Midbrain (tissue), 1 donor: Measurements from ENCODE around the gene HSF5.
"Not testable (repeated sequence)": the region's sequence is repeated elsewhere in the genome, so short reads cannot be mapped to it uniquely, and the experiment has no call there.

Source experiments
- DNase-seq: peaks from one replicate; lab custom pipeline; 2025; lab: John Stamatoyannopoulos, UW

HSF5 gene

DNA sequence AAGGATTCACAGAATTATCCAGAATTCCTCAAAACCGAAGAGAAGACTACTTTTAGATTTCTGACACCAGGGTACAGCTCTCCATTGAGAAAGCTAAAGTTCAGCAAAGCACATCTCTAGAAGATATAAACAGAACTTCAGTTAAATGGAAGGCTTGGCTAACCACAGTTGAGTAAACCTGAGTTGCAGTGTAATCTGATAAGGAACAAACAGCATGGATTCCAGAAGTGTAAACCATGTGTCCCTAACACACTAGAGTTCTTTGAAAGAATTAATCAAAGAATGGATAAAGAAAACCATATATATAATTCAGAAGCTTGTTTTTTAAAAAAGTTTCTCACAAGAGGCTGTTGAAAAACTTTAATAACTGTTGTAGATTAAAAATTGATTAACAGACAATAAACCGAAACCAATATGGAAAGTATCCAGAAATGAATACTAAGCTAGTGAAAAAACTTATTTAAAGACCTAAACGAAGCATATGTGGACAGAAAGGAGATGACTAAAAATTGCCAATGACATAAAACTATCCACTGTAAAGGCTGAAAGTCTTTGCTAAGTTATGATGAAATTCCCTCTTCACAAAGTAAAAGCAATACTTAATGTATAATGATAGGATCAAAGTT is 75.1 kb downstream of the HSF5 start:
- DNase-seq: no peak

DNA sequence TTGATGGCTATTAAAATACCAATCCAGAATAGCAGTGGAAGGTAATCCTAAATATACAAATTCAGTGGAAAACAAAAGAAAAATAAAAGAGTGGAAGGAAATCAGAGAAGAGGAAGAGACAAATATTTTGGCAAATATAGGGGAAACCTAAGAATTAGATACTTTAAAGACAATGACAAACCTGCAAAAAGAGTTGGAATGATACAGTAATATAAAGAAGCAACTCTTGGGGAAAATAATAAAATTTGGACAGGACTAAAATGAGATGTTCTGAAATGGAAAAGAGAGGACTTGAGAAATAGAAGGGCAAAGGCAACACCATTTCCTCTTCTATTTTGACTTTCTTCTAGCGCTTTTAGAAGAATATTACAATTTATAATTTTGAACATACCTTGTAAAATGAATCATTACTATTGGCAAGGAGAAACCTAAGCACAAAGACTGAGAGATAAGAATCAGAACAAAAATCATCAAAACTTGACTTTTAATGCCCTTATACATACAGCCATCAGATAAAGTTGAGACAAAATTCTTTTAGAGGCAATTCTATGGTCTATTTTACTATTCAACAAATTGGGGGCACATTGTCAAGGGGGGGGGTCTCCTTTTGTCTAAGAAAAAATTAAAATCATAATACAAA is 76.0 kb downstream of the HSF5 start:
- DNase-seq: no peak

DNA sequence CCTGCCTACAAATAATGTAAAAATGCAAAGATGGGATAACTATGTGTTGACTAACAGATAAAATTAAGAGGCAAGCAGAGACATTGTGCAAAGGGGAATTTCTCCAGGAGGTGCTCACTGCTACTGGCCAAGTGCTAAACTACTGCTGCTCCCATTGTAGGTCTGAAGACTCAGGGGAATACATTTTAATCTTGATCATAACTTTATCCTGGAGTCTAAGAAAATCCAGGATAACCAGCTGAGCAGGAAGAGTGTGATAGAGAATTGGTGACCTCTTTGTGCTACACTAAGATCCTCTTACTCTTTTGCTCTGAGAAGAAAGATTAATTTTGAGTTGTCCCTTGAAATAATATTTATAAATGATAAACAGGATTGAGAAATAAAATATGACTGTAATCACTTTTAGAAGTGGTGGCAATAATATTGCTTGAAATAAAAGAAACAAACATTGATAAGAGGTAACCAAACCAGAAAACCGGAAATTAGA is 76.8 kb downstream of the HSF5 start:
- no peak for DNase-seq

DNA sequence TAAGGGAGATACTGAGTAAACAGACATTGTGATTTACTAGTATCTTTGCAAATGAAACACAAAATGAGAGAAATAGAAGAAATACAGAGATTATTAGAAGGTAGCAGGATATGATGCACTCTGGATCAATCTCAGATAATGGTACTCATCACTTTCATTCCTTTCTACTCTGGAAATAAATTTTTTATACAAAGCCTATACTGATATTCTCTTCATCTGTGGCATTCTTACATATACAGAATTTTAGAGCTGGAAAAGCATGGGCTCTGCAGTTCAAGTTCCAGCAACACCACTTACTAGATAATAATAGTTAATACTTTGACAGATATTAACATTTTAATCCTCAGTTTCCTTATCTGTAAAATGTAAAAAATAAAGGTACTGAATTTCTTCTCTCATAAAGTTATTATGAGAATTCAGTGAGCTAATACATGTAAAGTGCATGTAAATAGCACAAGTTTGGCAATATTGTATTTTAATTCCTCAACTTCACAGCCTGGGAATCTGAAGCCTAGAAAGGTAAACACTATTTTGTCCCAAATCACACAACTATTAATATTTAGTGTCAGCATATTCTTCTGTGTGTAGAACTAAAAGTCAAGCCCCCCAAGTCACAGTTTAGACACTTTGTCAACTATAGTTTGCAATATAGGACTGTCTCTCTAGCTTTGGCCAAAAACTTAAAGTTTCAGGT is 77.3 kb downstream of the HSF5 start:
- DNase-seq: no peak

DNA sequence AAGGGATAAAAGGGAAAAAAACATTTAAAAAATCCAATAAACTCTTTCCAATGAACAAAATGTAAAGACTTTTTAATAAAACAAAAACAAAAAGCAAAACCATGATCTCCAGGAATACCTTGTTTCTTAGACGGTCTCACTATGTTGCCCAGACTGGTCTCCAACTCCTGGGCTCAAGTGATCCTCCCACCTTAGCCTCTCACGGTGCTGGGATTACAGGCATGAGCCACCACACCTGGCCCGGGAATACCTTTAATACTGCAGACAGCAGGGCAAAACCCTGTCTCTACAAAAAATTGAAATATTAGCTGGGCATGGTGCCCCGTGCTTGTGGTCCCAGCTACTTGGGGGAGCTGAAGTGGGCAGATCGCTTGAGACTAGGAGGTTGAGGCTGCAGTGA is 78.8 kb downstream of the HSF5 start:
- no peak for DNase-seq

DNA sequence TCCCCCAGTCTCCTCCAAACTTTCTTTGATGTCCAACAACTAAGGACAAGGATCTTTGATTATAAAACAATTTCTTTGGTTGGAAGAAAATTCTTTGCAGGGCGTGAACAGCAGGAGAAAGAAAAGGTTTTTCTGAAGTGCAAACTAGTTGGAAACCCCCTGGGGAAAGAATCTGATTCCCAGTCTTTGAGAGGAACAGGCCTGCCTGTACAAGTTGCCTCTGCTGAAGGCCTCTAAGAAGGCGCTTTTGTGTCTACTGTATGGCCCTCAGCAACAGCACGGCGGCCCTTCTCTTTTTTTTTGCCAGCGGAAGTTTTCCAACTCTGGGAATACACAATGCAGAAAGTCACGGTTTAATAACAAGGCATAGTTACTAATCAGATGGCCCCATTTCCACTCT is 84.9 kb downstream of the HSF5 start:
- no peak for DNase-seq

DNA sequence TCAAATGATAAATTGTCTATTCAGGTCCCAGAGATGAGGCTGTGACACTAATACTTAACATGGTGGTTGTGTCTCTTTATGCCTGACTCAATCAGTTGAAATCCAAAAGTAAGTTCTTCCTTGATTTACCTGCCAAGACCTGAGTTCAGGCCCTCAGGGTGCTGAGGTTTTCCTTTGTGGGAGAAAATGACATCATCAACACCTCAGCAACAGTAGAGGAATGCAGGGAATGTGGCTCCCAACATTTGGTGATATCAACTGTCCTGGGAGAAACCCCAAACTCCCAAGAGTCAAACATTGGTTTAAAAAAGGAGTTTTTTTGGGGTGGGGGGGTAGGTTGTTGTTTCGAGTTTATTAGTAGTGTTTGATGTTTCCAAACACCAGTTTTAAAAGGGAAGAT is 85.5 kb downstream of the HSF5 start:
- no peak for DNase-seq

DNA sequence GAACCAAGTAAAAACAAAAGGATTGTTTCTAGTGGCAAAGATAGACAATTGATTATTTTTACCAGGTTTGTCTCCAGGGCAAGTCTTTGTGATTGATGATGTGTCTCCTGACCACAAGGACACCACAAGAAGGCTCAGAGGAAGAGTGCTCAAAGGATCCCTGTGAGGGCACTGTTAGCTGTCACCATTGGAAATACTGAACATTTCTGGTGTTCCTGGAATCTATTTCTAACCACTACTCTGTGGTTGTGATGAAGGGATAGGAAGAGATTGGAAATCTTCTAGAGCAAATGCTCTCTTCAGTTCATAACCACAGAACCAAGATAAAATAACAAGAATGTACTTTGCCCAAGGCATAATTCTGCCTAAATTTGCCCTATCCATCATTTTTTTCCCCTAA is 86.2 kb downstream of the HSF5 start:
- DNase-seq: no peak

DNA sequence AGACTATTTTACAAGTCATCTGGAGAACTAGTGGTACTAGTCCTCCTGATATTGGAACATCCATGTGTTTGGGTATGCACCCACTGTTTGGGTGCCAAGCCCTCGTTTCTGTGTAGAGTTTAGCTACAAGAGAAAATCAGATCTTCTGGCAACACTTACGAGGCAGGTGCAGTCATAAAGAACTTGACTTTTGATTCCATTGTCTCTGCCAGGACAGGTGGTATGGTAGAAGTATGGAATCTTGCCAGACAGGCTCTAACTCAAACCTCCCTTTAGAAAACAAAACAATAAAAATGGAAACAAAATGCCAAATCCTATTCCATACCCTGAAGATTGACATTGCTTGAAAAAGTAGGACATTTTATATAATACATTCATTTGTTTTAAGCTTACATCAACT is 86.9 kb downstream of the HSF5 start:
- no peak for DNase-seq

DNA sequence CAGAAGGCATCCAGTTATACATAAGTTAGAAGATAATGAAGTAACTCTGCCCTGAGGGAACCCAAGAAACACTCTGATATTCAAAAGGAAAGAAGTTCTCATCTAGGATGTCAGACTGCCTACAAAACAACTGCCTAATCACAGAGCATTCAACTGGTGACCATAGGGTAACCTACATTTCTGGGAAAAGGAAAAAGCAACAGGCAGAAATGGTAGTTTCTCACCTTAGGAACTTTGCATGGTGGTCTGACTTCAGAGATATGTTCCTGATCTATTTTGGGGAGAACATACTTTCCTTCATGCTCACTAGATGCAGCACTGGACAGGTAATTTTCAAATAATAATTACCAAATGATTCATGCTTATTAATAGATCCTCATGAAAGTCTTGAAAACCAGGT is 87.4 kb downstream of the HSF5 start:
- DNase-seq: no peak

DNA sequence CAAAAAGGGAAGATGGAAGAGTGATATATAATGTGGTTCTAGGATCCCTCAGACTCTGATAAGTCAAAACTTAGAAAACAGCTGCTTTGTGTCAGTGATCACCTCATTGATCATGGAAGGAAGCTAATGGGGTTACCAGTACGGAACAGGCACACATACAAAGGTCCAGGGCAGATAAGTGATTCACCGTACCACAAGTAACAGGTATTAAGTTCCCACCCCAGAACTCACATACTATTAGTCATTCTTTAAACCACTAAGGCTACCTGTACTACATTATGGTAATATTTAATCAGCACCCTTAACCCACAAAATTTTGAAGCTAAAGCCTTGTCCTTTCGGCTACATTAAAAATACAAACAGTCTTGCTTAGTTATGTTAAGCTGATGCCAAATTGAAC is 88.2 kb downstream of the HSF5 start:
- no peak for DNase-seq

DNA sequence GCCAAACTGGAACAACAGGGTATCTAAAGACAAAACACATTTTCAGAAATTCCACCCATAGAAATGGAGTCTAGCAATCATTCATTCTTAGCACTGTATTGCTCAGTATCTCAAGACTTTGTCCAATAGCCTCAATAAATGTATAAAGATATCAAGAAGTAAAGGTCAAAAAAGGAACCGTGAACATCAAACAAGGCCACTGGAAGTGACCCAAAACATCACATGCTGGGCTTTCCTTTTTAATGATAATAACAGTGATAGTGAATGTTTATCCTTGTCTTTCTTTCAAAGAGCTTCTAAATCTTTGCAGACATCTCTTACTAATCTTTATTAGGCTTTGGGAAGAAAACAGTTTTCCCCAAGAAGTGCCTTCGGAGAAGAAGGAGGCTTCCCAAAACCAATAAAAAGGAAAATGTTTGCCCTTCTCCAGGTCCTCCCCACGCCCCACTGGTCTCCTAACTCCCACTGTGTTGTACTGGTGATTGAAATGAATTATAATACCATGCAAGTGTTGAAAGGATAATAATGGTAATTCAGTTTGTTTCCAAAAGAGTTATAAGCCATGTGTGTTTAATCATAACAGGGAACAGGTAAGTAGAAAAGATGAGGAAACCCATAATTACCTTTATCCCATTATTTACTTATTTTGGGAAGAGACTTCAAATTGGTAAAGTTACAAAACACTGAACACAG is 89.5 kb downstream of the HSF5 start:
- DNase-seq: no peak

DNA sequence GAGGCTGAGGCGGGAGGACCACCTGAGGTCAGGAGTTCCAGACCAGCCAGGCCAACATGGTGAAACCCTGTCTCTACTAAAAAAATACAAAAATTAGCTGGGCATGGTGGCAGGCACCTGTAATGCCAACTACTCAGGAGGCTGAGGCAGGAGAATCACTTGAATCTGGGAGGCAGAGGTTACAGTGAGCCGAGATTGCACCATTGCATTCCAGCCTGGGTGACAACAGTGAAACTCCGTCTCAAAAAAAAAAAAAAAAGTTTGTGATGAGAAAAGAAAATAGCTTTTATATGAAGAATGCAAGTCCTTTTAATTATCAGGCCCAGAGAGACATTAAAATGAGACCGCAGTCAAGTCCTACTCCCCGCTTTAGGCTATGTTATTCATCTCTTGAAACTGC is 90.8 kb downstream of the HSF5 start:
- not testable (repeated sequence) for DNase-seq

DNA sequence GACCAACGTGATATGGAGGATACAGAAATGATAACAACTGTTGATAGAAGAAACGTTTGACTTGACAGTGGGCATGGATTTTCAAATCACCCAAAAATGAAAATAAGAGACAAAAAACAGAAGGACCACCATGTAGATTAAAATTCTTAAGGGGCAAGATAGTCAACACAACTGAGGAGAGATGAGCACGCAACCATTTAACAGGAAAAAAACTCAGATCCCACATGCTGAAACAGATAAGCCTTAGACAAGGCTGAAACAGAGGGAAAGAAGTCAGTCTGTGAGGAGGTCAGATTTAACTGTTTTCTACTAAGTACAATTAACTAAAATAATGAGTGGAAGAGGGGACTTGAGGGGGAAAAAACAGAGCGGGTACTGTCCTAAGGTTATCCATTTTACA is 92.0 kb downstream of the HSF5 start:
- DNase-seq: no peak

DNA sequence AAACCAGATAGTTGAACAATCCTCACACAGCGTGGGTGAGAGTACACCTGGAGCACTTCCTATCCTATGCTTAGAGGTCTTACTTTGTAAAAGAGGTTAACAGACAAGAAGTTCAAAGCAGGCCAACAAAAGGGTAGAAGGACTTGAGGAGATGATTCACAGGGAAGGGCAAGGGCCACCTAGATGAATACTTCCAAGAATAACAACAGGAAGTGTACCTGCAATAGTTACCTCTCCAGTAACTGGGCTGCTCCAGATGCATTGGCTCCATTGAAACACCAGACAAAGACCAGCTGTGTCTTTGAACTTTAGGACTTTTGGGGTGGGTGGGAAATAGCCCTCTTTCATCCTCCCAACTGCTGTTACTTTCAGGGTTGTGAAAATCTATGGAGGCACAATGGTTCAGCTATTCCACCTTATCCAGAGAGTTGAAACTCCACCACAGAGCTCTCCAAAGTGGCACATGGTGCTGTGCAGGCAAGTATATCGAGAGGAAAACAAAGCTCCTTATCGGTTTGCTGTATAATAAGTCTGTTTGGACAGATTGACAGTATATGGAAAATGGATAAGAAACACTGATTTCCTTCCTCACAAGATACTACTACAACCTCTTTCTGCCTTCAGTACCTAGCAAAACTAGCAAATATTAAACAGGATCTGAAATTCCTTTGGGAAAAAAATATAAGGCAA is 93.5 kb downstream of the HSF5 start:
- no peak for DNase-seq

DNA sequence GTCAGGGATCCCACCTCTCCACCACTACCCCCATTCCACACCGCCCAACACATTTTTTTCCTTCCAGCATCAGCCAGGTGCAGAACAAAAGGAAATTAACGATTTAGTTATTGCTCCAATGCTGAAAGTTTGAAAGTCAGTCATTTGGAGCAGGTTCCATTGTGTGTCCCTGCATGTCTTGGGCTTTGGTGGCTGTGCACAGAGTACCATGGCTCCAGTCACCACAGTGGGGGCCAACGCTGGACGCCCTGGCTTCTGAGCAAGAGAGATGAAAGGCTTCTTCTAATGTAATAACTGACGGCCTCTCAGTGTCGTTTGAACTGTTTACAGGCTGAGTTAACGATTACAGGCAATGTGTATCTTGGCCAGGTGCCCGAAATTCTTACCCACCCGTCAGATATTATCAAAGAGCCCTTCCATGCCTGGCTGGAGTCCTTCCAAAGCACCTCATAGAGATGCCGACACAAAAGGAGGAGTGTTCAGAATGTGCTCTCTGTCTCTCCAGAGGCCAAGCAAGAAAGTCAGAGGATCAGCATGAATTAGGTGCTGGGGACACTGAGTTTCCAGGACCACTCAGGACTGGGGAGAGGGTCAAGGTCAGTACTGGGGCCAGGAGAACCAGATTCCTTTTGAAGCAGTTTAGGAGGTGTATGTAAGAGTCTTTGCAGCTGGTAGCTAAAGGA is 96.8 kb downstream of the HSF5 start:
- DNase-seq: no peak

DNA sequence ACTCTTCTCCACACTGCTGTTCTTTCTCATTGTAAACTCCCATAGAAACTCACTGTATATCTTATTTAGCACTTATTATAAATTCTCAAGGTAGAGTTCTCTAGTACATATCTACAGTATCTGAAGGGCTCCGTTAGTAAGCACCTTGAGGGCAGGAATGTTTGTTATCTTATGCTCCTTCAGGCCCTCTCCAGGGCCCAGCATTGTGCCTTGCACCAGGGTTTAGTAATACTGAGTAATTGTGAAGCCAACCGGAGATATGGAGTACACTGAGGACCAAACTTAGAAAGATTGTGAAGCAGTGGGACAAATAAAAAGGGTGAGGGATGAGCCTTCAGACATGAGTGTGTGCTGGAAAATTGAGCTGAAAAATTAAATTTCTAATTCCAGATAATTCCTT is 97.3 kb downstream of the HSF5 start:
- DNase-seq: no peak

DNA sequence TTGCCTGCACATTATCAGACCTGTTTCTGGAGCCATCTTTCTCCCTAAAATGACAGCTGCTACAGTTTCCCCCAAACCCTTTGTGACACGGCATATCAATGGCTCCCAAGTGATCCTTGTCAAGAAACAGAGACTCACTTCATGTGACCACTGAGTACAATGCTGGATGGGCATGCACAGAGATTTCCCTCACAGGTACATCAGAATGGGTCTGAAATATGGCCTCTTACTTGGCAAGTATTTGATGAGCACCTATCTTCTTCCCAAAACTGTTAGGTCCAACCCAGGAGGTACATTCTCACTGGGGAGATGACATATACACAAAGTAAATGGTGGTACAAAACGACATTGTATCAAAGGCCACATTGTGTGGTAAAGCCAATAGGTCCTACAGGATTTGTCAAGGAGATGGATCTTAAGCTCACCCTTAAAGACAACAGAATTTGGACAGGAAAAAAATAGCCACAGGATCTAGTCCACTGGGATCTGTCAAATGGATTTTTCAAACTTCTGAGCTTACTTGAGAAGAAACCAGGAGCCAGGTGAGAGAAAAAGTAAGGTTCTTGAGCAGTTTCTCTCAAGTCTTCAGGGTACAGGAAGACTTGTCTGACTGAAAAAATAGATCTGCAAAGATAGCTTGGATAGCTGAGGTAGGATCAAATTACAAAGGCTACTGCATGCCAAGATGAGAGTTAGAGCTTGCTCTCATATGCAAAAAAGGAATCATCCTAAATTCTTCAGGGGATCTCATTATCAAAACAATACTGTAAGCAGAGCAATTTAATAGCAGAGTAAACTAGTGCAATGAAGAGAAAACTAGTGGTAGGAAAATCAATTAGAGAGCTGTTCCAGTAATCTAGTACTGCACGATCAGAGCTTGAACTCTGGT is 99.7 kb downstream of the HSF5 start:
- DNase-seq: no peak

DNA sequence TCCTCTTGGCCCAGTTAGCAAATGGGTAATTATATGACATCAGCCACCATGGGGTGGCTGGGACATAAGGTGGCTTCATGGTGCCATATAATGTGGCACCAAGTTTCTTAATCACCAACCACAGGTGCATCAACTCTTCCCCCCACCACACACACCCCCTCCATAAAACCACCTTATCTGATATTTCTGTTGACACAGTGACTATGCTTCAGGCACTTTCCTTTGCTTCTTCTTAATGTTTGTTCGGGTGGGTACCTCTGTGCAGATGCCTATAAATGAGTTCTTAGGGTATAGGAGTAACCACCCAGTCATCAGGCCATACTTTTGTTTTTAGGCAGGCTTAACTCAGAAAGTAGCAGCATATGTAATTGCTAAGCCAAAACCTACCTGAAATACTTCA is 100.4 kb downstream of the HSF5 start:
- DNase-seq: no peak

DNA sequence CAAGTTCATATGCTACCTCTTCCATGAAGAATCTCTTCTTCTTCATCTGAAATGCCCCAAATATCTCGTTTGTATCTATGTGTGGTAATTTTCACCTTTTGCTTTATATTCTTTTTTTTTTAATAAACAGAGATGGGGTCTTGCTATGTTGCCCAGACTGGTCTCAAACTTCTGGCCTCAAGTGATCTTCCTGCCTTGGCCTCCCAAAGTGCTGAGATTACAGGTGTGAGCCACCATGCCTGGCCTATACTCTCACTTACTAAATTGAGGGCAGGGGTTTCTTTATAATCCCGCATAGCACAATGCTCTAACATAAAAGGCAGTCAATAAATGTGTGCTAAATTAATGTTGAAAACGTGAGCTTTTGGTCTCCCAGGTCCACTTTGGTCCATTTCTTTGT is 101.5 kb downstream of the HSF5 start:
- DNase-seq: no peak
